ENCODE data around the gene SLC26A4.

The SLC26A4 gene

DNA sequence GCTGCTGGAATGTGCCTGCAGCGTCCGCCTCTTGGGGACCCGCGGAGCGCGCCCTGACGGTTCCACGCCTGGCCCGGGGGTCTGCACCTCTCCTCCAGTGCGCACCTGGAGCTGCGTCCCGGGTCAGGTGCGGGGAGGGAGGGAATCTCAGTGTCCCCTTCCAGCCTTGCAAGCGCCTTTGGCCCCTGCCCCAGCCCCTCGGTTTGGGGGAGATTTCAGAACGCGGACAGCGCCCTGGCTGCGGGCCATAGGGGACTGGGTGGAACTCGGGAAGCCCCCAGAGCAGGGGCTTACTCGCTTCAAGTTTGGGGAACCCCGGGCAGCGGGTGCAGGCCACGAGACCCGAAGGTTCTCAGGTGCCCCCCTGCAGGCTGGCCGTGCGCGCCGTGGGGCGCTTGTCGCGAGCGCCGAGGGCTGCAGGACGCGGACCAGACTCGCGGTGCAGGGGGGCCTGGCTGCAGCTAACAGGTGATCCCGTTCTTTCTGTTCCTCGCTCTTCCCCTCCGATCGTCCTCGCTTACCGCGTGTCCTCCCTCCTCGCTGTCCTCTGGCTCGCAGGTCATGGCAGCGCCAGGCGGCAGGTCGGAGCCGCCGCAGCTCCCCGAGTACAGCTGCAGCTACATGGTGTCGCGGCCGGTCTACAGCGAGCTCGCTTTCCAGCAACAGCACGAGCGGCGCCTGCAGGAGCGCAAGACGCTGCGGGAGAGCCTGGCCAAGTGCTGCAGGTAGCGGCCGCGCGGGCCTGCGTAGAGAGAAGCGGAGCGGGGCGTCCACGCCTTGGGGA lies 645 bp downstream of the SLC26A4 start:
- DNase-seq, result peak; percentile 7 to 38

GRCh38 chr7:107661865-107662379 lies 1.3 kb downstream of the SLC26A4 start:
- no peak for DNase-seq

DNA sequence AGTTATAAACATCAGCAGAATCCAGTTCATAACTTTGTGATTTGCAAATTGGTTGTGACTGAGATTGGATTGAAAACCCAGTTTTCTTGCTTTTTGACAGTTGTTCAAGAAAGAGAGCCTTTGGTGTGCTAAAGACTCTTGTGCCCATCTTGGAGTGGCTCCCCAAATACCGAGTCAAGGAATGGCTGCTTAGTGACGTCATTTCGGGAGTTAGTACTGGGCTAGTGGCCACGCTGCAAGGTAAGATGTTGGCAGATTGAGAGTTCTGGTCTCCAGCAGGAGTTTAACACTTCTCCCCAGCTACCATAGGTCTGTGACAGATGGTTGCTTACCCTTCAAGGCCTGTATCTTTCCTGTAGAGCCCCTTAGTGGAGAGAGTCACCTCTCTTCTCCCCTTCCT lies 2.6 kb downstream of the SLC26A4 start:
- no peak for DNase-seq

- DNase-seq, result no peak
Measured at GRCh38 chr7:107666790-107667189, 6.2 kb downstream of the SLC26A4 start.

DNA sequence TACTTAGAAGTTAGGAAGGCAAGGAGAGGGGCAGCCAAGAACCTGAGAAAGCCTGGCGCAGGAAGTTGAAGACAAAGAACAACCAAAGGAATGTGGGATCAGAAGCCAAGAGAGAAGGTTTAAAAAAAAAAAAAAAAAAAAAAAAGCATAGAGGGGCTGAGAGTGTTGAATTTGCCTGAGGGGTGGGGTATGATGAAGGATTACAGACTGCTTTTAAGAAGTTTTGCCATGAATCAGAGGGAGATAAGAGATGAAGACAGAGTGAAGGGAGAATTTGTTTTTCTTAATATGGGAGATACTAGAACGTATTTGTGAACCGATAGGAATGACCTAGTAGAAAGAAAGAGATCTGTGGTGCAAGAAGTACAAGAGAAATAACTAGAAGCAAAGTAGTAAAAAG lies 6.7 kb downstream of the SLC26A4 start:
- no peak for DNase-seq

DNA sequence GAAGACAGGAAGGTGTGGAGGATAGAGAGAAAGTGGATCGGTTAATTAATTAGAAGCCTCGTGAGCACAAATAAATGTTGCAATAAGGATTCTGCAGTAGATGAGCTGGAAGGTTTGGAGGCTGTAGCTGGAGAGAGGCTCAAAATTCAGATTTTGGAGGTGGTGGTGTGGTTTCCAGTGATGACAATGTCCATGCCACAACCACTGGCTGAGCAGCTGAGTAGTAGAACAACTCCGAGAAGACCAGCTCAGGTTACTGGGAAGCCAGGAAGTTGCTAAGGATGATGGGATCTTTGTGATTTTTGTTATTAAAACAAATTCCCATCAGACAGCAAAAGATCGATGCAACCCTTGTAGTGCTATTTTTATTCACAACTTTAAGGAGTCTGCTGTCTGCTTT lies 7.7 kb downstream of the SLC26A4 start:
- no peak for DNase-seq

DNA sequence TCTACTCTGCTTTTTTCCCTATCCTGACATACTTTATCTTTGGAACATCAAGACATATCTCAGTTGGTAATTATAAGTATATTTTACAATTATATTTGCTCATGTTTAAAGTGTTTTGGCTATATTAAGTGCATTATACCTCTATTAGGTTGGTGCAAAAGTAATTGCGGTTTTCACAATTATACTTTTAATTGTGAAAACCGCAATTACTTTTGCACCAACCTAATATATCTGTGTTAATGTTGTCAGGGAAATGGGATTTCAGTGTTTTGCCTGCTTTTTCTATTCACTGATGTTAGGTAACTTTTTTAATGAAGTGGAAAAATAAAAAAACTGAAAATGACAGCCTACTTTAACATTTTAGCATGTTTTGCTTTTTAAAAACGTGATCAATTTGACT lies 11.6 kb downstream of the SLC26A4 start:
- no peak for DNase-seq

DNA sequence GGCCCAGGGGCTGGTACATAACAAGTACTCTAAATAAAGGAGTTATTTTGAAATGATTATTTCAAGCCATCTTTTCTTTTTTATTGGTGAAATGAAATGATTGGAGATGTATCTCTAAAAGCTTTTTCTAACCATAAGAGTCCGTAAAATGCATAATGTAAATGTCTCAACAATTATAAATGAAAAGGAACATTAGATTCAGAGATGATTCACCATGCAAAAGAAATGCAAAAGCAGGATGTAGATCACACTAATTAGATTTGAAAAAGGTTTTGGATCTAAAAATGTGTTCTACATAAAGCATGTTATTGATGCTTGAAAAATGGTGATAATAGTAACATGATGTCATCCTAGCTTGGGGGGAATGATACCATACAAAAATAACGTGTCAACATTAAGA lies 15.6 kb downstream of the SLC26A4 start:
- DNase-seq, result no peak

GRCh38 chr7:107678110-107678753 lies 17.6 kb downstream of the SLC26A4 start:
- DNase-seq, result no peak

DNA sequence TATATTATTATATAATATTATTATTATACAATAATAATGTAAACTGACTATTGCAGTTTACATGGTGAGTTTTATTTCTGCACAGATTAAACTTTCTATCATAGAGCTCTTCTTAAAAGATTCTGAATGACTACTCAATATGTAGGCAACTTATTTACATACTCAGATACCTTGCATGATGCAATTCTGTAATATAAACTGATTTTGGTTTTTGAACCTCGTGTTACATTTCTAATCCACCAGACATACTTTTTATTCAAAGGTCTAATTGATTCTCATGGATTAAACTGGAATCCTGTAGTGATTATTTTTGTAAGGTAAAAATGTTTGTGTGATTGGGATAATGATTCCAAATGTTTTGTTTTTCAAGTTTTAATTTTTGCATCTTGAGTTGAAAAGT lies 19.9 kb downstream of the SLC26A4 start:
- DNase-seq, result no peak

DNA sequence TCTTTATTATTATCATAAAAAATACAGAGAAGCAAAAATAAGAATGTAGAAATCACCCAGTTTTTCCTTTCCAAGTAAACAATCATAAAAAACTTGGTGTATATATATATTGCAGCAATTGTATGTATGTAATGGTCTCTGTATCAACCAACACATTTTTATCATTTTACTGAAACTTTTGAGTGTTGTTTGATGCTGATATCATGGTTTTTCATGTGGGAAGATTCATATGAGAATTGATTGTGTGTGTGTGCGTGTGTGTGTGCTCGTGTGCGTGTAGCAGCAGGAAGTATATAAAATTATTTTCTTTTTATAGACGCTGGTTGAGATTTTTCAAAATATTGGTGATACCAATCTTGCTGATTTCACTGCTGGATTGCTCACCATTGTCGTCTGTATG lies 22.3 kb downstream of the SLC26A4 start:
- DNase-seq, result no peak

DNA sequence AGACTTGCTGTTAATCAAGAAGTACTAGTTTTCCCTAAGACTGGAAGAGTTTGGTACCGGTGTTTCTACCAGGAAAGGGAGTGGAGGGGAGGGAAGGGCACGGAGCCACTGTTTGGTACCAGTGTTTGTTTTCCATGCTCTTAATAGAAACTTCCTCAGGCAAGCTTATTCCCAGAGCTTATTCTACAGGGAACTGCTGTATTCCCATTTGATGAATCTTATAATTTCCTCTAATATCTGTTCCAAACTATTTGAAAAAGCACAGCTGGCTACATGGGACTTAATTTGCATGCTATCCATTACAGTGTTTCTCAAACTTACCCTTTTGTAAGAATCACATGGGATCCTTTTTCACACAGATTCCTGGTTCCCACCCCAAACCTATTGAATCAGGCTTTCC lies 23.7 kb downstream of the SLC26A4 start:
- no peak for DNase-seq

DNA sequence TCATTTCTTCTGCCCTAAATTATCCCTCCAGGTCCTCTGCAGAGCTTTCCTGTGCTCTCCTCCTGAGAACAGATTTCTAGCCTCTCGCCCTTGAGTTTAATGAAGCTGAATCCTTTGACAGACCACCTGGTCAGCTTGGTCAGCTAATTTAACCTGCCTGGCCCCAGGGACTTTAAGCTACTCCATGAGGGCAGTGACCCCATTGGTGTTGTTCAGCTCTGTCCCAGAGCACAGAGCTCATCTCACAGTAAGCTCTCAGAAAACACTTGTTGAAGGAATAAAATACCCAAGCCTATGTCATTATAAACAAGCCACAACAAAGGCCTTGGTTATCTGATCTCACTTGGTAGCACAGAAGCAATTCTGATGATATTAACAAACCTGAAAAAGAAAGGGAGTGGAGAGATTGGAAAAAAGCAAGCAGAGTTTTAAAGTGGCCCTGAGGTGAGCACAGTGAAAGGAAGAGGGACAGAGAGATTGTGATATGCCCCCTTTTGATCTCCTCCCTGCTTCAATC lies 24.4 kb downstream of the SLC26A4 start:
- DNase-seq, result no peak

DNA sequence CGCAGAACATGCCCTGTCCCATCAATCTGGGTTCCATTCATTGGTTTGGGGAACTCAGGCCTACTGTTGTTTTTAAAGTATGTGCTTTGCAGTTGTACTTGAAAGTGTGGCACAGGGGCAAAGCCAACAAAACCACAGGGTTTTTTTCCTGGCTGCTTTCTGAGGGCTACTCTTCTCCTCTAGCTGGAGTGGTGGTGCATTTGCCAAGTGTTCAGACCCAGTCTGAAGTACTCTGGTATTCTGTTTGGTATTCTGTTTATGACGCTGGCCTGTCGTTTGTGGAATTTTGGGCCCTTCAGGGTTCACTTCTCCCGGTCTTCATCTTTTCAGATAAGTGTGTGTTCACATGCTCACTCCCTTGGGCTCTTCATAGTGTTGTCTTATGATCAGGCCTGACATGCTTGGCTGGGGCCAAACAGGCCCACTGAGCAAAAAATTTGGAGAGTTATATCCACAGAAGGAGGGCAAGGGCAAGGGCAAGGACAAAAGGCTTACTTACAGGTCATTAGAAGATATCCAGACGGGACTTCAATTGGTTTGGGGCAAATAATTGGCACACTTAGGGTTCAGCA lies 26.3 kb downstream of the SLC26A4 start:
- DNase-seq, result no peak

DNA sequence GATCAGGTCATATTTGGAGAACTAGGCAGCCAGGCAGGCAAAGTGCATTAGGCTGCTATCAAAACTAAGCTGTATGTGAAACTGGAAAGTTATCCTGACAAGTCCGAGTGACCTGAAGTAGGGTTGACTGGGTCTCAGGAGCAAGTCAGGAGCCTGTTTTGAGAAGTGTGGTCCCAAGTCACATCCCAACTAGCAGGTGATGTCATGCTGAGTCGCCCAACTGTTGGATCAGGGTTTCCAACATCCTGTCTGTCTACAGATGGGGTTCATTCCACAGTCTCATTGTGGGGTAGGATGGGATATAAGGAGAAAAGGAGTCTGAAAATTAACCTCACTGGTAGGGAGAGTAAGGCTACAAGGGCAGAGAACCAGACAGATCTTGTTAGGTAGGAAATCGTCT lies 27.0 kb downstream of the SLC26A4 start:
- no peak for DNase-seq

GRCh38 chr7:107689553-107689952 lies 28.9 kb downstream of the SLC26A4 start:
- no peak for DNase-seq

- no peak for DNase-seq
Measured at GRCh38 chr7:107690084-107690483, 29.5 kb downstream of the SLC26A4 start.

DNA sequence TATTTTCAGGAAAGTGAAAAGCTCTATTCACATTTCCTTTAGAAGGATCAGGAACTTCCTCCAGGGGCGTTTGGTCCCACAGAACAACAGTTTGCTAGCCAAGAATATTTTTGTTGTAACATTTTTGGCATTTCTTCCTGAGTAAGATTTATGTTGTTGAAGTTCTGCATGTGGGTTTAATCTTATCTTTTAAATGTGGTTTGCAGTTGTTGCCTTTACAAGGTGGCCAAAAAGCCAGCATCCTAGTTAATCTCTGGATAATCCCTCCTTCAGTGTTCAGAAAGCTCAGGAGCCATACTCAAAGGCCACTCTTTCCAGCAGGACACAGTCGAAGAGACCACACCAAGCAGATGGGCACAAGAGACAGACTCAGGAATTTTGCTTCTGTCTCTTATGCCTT lies 30.0 kb downstream of the SLC26A4 start:
- DNase-seq, result no peak

GRCh38 chr7:107691716-107692115 lies 31.1 kb downstream of the SLC26A4 start:
- no peak for DNase-seq

- DNase-seq, result no peak
Measured at GRCh38 chr7:107692501-107692900, 31.9 kb downstream of the SLC26A4 start.

- DNase-seq, result no peak
Measured at GRCh38 chr7:107693396-107693795, 32.8 kb downstream of the SLC26A4 start.

DNA sequence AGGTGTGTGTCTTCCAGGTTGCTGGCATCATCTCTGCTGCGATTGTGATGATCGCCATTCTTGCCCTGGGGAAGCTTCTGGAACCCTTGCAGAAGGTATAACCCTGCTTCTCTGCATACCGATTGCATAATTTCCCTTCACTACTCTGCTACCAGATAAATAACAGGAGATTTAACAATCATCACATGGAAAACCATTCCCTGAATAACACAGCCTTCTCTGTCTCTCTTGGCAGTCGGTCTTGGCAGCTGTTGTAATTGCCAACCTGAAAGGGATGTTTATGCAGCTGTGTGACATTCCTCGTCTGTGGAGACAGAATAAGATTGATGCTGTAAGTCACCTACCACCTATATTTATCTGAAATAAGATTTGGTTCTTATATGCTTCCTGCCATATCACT lies 33.8 kb downstream of the SLC26A4 start:
- no peak for DNase-seq

DNA sequence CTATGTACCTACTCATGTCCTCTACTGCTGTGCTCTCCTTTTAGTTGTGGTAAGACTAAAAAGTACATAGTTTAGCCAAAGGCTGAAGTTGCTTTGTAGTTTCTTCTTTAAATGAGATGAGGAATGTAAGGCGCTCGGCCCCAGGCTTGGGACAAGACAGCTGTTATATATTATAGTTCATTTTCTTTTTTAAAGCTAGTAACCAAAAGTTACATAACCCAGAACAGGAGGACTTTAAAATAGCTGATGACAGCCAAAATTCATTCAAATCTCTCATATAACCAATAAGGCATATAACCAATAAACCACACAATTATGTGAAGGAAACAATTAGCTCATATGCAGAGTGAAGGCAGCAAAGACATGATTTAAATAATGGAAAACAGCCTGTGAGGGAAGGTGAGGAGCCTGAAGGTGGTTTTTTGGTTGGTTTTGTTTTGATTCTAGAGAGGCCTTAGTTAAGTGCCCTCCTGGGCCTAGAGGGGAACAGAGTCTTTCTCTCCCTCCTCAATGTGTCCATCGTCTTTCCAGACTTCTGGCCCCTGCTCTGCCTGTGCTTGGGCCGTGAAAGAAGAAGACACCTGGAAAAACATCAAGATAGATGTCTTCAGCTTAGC lies 35.8 kb downstream of the SLC26A4 start:
- DNase-seq, result no peak

All from CD4-positive, alpha-beta T cell treated with Interleukin-1 beta for 1 hour (primary cell).